T-cell (primary cell): ENCODE data around the gene CCDC3. TPM values are rescaled to one million over a fixed set of nuclear protein-coding genes. Genes with fewer than 3 reads are reported as not detected.
"Not testable (repeated sequence)": the region's sequence is repeated elsewhere in the genome, so short reads cannot be mapped to it uniquely, and the experiment has no call there.

ENCODE experiments used
- ATAC-seq, 4 experiments: fragments of 200-7000 bp in 3 of 4; fragments of 150-1000 bp in 1 of 4; cut with Tn5 transposase; replicated peaks in 1 of 4; 1 replicate in 3 of 4; 2 replicates in 1 of 4; pipeline ENCODE4 v1.10.0; 2021; ENCODE audit warnings: moderate library complexity in 3 of 4, mild to moderate bottlenecking in 2 of 4, moderate number of reproducible peaks in 1 of 4
- CTCF ChIA-PET, 2 donors: fragments of 300-600 bp; sonication (Branson Sonifier 250); formaldehyde crosslinking; loops; one replicate each; lab custom pipeline; 2022; ENCODE audit warnings: antibody characterized with exemption in 2 of 2; lab: Charles Lee
- POLR2A ChIA-PET, 2 donors: fragments of 300-600 bp; sonication (Branson Sonifier 250); formaldehyde crosslinking; loops; one replicate each; lab custom pipeline; 2022; ENCODE audit warnings: antibody characterized with exemption in 2 of 2; lab: Charles Lee
- DNase-seq, 35 experiments: peaks; one replicate each; pipeline versions ENCODE4 v3.0.0 to v3.0.0-alpha.2; 2013 to 2023
- H3K27ac ChIP-seq: one replicate; pipeline ENCODE4 v1.5.1; 2013; ENCODE audit warnings: low read length
- H3K27me3 ChIP-seq, 2 experiments: replicated peaks in 1 of 2; 1 replicate in 1 of 2; 2 replicates in 1 of 2; pipeline versions ENCODE4 v1.6.1 to v1.7.0; 2013; ENCODE audit warnings: low read length in 1 of 2, mixed read lengths in 1 of 2; ENCODE audit not compliant: control insufficient read depth in 2 of 2, insufficient read depth in 2 of 2; ENCODE audit errors: extremely low read depth in 1 of 2
- H3K36me3 ChIP-seq, 2 donors: 1 replicate in 1 of 2; 2 replicates in 1 of 2; pipeline versions ENCODE4 v1.6.1 to v1.7.0; 2013; ENCODE audit warnings: low read length in 1 of 2; ENCODE audit not compliant: control insufficient read depth in 2 of 2, insufficient read depth in 1 of 2; ENCODE audit errors: extremely low read depth in 1 of 2
- H3K4me1 ChIP-seq, 2 experiments: 1 replicate in 1 of 2; 2 replicates in 1 of 2; pipeline versions ENCODE4 v1.6.1 to v1.7.0; 2013; ENCODE audit warnings: low read length in 2 of 2, mixed read lengths in 1 of 2; ENCODE audit not compliant: insufficient read depth in 2 of 2, control insufficient read depth in 1 of 2; ENCODE audit errors: extremely low read depth in 1 of 2
- H3K4me3 ChIP-seq, 2 donors: 1 replicate in 1 of 2; 2 replicates in 1 of 2; pipeline versions ENCODE4 v1.5.1 to v1.7.0; 2013; ENCODE audit warnings: mild to moderate bottlenecking in 2 of 2, low read length in 1 of 2, moderate library complexity in 1 of 2; ENCODE audit not compliant: control insufficient read depth in 1 of 2; ENCODE audit errors: extremely low read depth in 1 of 2
- H3K9me3 ChIP-seq: 2 replicates; pipeline ENCODE4 v1.7.0; 2013
- H3K27ac Mint-ChIP-seq, 2 donors: one replicate each; pipeline ENCODE4 v1.8.0; 2020 to 2021; ENCODE audit warnings: mild to moderate bottlenecking in 2 of 2, mixed read lengths in 2 of 2
- H3K27me3 Mint-ChIP-seq, 2 donors: one replicate each; pipeline ENCODE4 v1.8.0; 2021 to 2022; ENCODE audit warnings: mixed read lengths in 2 of 2
- H3K36me3 Mint-ChIP-seq: one replicate; pipeline ENCODE4 v1.8.0; 2021; ENCODE audit warnings: mixed read lengths
- H3K4me1 Mint-ChIP-seq, 3 donors: one replicate each; pipeline ENCODE4 v1.8.0; 2020 to 2022; ENCODE audit warnings: mixed read lengths in 3 of 3, mild to moderate bottlenecking in 1 of 3
- H3K4me3 Mint-ChIP-seq, 3 donors: one replicate each; pipeline ENCODE4 v1.8.0; 2020 to 2022; ENCODE audit warnings: mild to moderate bottlenecking in 3 of 3, mixed read lengths in 3 of 3, moderate library complexity in 3 of 3
- H3K9me3 Mint-ChIP-seq, 3 donors: one replicate each; pipeline ENCODE4 v1.8.0; 2020 to 2022; ENCODE audit warnings: mixed read lengths in 3 of 3
- WGBS: methylation state at CpG from one replicate; pipeline ENCODE4 v1.1.5; 2013; ENCODE audit warnings: missing lambda C conversion rate; ENCODE audit not compliant: insufficient coverage; 5-methylcytosine and 5-hydroxymethylcytosine counted together
- total RNA-seq, 35 experiments: library from RNA in 6 of 35; stranded (reverse) in 6 of 35; fragments of 120-200 nt in 1 of 35; gene quantifications; one replicate each; pipeline versions ENCODE4 v1.2.1 to v1.2.4 and lab custom pipeline; 2013 to 2026

The CCDC3 gene
- total RNA-seq, 5 donors from 2014 or later (not counting 1 experiment from before 2014, with no cell fraction given): 0.06 to 0.20 (median 0.16) TPM; not detected in 2

GRCh38 chr10:13035731-13036130 lies 34.2 kb upstream of the CCDC3 start:
- H3K27me3 ChIP-seq, POLR2A ChIA-PET, ATAC-seq, H3K4me3 Mint-ChIP-seq, H3K9me3 Mint-ChIP-seq, H3K36me3 Mint-ChIP-seq, DNase-seq, H3K27ac Mint-ChIP-seq, H3K4me1 ChIP-seq, H3K9me3 ChIP-seq, H3K4me1 Mint-ChIP-seq, CTCF ChIA-PET, H3K27ac ChIP-seq, H3K4me3 ChIP-seq, H3K36me3 ChIP-seq: not testable (repeated sequence)
- WGBS: 81% methylated on average over 4 of the region's 9 CpGs
- H3K27me3 Mint-ChIP-seq: peaks cover 8 to 10% of the 10 kb centered on the region in 2 donors

GRCh38 chr10:13026873-13027272 lies 25.4 kb upstream of the CCDC3 start:
- POLR2A ChIA-PET: interaction anchor here in 1 of 2 donors (0.6 kb wide), 1 partner anchor 697 kb away, joined by 9 read pairs; no protein-coding TSS in a partner anchor
- Histone ChIP-seq H3K4me1 (no peaks in the 10 kb centered on the region), H3K27me3 (peaks cover 0 to 15% of the 10 kb centered on the region in 2 experiments), H3K4me3 (no peak overlapping the region), H3K36me3 (no peaks in the 10 kb centered on the region), H3K27ac (no peak overlapping the region), H3K9me3 (no peaks in the 10 kb centered on the region)
- CTCF ChIA-PET: no interaction called here
- no peaks in the 10 kb centered on the region for H3K4me1 Mint-ChIP-seq
- no peak for ATAC-seq
- H3K9me3 Mint-ChIP-seq: peaks cover 5 to 29% (median 26%) of the 10 kb centered on the region in 3 donors
- H3K27ac Mint-ChIP-seq: no peak overlapping the region
- WGBS: 65% methylated on average over 3 of the region's 5 CpGs
- H3K27me3 Mint-ChIP-seq: peaks cover 32 to 44% of the 10 kb centered on the region in 2 donors
- H3K4me3 Mint-ChIP-seq: no peak overlapping the region
- no peaks in the 10 kb centered on the region for H3K36me3 Mint-ChIP-seq
- no peak for DNase-seq

DNA sequence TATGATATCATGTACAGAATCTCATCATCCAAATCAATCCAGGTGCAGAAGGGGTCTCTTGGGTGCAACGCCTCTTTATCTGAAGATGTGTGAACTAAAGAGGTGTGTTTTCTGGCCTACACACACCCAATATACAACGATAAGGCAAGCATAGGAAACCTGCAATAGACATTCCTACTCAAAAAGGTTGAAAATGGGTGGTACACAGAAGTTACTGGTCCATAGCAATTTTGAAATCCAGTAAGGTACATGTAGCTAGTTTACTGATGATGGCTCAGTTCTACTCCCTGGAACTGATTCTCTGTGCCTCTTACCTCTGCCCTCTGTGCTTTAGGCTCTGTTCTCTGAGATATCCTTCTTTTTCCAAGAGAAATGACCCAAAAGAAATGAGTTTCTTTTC lies 22.2 kb upstream of the CCDC3 start:
- Histone ChIP-seq H3K4me3 (no peak overlapping the region), H3K27me3 (peaks cover 0 to 12% of the 10 kb centered on the region in 2 experiments), H3K4me1 (no peaks in the 10 kb centered on the region), H3K9me3 (no peaks in the 10 kb centered on the region), H3K27ac (no peak overlapping the region), H3K36me3 (no peaks in the 10 kb centered on the region)
- DNase-seq (no peak), ATAC-seq (no peak)
- no CpG with 5 or more reads among the region's 2 CpGs for WGBS
- ChIA-PET POLR2A (interaction anchor here in 1 of 2 donors (0.6 kb wide), 1 partner anchor 15 kb away, joined by 5 read pairs; no protein-coding TSS in a partner anchor), CTCF (no interaction called here)
- Mint-ChIP-seq H3K36me3 (no peaks in the 10 kb centered on the region), H3K9me3 (peaks cover 5 to 29% (median 26%) of the 10 kb centered on the region in 3 donors), H3K27me3 (peaks cover 26 to 46% of the 10 kb centered on the region in 2 donors), H3K4me1 (no peaks in the 10 kb centered on the region), H3K27ac (no peak overlapping the region), H3K4me3 (no peak overlapping the region)

DNA sequence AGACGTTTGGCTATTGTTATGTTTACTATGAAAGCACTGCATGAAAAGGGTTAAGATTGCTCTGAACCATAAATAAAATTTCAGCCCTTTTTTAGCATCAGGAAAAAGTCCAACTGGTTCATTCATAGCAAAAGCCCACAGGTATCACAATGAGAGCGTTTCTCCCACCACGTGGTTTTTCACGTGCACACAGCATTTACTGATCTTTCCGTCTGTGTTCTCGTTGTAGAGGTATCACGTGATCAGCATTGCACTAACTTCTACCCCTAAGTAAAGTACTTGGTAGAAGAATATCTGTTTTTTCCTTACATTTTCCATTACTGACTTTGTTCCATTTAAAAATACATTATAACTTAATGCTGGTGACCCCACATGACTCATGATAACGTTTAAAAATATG lies 17.8 kb upstream of the CCDC3 start:
- no CpG with 5 or more reads among the region's 8 CpGs for whole genome bisulfite sequencing
- peaks cover 0 to 20% (median 17%) of the 10 kb centered on the region in 3 donors for H3K9me3 Mint-ChIP-seq
- H3K27me3 Mint-ChIP-seq: peaks cover 18 to 22% of the 10 kb centered on the region in 2 donors
- no peaks in the 10 kb centered on the region for H3K4me1 Mint-ChIP-seq
- H3K27ac Mint-ChIP-seq: no peak overlapping the region
- H3K4me3 ChIP-seq: no peak overlapping the region
- ATAC-seq (no peak), DNase-seq (no peak)
- no peaks in the 10 kb centered on the region for H3K9me3 ChIP-seq
- H3K4me3 Mint-ChIP-seq: no peak overlapping the region
- no peaks in the 10 kb centered on the region for H3K4me1 ChIP-seq
- no peaks in the 10 kb centered on the region for H3K36me3 ChIP-seq
- no peak overlapping the region for H3K27ac ChIP-seq
- no peaks in the 10 kb centered on the region for H3K36me3 Mint-ChIP-seq
- ChIA-PET POLR2A (no interaction called here), CTCF (no interaction called here)
- peaks cover 0 to 4% of the 10 kb centered on the region in 2 experiments for H3K27me3 ChIP-seq

GRCh38 chr10:13018171-13018570 lies 16.7 kb upstream of the CCDC3 start:
- DNase-seq: no peak
- Mint-ChIP-seq H3K9me3 (peaks cover 0 to 9% (median 7%) of the 10 kb centered on the region in 3 donors), H3K27me3 (peaks cover 18 to 22% of the 10 kb centered on the region in 2 donors), H3K4me1 (no peaks in the 10 kb centered on the region), H3K4me3 (no peak overlapping the region), H3K36me3 (no peaks in the 10 kb centered on the region), H3K27ac (no peak overlapping the region)
- peaks cover 0 to 4% of the 10 kb centered on the region in 2 experiments for H3K27me3 ChIP-seq
- 59% methylated on average over 2 of the region's 3 CpGs for WGBS
- no peaks in the 10 kb centered on the region for H3K9me3 ChIP-seq
- ATAC-seq: no peak
- POLR2A ChIA-PET: no interaction called here
- CTCF ChIA-PET: no interaction called here
- no peaks in the 10 kb centered on the region for H3K36me3 ChIP-seq
- no peak overlapping the region for H3K4me3 ChIP-seq
- H3K27ac ChIP-seq: no peak overlapping the region
- no peaks in the 10 kb centered on the region for H3K4me1 ChIP-seq

DNA sequence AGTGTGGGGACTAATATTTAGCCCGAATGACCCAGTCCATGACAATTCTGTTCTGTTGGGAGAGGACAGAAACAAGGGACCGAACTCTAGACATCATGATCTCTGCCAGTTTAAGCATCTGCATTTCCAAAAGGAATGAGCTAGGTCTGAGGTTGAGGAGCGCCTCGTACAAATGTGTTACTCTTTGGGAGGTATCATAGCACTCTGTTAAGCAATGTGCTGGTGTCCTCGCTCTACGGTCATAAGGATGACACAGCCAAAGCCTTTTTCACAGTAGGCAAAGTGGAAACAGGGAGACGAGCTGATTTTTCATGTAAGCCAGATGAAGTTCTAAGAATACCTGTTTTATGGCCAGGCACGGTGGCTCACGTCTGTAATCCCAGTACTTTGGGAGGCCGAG lies 15.4 kb upstream of the CCDC3 start:
- no peak overlapping the region for H3K27ac Mint-ChIP-seq

More for the DNA sequence above, 15.4 kb upstream of the CCDC3 start:
- ChIA-PET CTCF (interaction anchor here (0.6 kb wide), 2 partner anchors 27 to 689 kb away, joined by 3 to 5 read pairs; no protein-coding TSS in a partner anchor), POLR2A (no interaction called here)
- peaks cover 0 to 3% (median 0%) of the 10 kb centered on the region in 3 donors for H3K9me3 Mint-ChIP-seq
- DNase-seq: no peak
- WGBS: 87% methylated on average over 6 of the region's 10 CpGs
- H3K27me3 ChIP-seq: peaks cover 0 to 4% of the 10 kb centered on the region in 2 experiments
- H3K9me3 ChIP-seq: no peaks in the 10 kb centered on the region
- no peak for ATAC-seq
- H3K4me1 Mint-ChIP-seq: no peaks in the 10 kb centered on the region
- no peaks in the 10 kb centered on the region for H3K4me1 ChIP-seq
- no peak overlapping the region for H3K27ac ChIP-seq
- H3K4me3 Mint-ChIP-seq: no peak overlapping the region
- H3K36me3 Mint-ChIP-seq: no peaks in the 10 kb centered on the region
- H3K36me3 ChIP-seq: no peaks in the 10 kb centered on the region
- no peak overlapping the region for H3K4me3 ChIP-seq
- peaks cover 14 to 24% of the 10 kb centered on the region in 2 donors for H3K27me3 Mint-ChIP-seq
